HepG2 (cell line): ENCODE results near the gene ZG16B. TPM values are rescaled to one million over a fixed set of nuclear protein-coding genes. Genes with fewer than 3 reads are reported as not detected.

ENCODE experiments used
- ATAC-seq: fragments of 200-7000 bp; cut with Tn5 transposase; 3 replicates; pipeline ENCODE4 v1.9.1; 2020; ENCODE audit warnings: mild to moderate bottlenecking, moderate library complexity
- BruUV-seq: library from RNA; stranded (reverse); fragments of 400-500 nt; replicated peaks from 2 replicates; lab custom pipeline; 2021; lab: Mats Ljungman, UMichigan
- CTCF ChIA-PET: fragments of 300-600 bp; formaldehyde crosslinking; extraction: SDS; loops from one replicate; lab custom pipeline; 2021; ENCODE audit warnings: low total read pairs, inconsistent platforms, low intra/inter-chr PET ratio; lab: Yijun Ruan, JAX
- POLR2A ChIA-PET: fragments of 350-600 bp; sonication (Branson Sonifier 250); formaldehyde crosslinking; loops from one replicate; lab custom pipeline; 2020; ENCODE audit warnings: antibody characterized with exemption, inconsistent platforms; lab: Yijun Ruan, JAX
- DNase-seq: peaks from one replicate; pipeline ENCODE4 v3.0.0-alpha.2; 2015; ENCODE audit warnings: low spot score
- FAIRE-seq: peaks from 3 replicates; lab custom pipeline; 2011; peaks lifted over from hg19 to GRCh38; lab: Jason Lieb, UNC
- H2AFZ ChIP-seq: one replicate; pipeline ENCODE4 v1.6.1; 2011; ENCODE audit warnings: low read length, inconsistent platforms
- H3K27ac ChIP-seq: fragments of 300-600 bp; 3 replicates; pipeline ENCODE4 v1.8.0; 2011; ENCODE audit warnings: mixed run types, mild to moderate bottlenecking, mixed read lengths, low read length, inconsistent platforms; ENCODE audit not compliant: insufficient read depth; ENCODE audit errors: extremely low read length
- H3K27me3 ChIP-seq, 2 experiments: fragments of 200-600 bp in 1 of 2; 2 replicates in 1 of 2; 3 replicates in 1 of 2; pipeline versions ENCODE4 v1.6.0 to v1.8.0; 2011; ENCODE audit warnings: low read length in 2 of 2, mild to moderate bottlenecking in 2 of 2, moderate library complexity in 2 of 2, inconsistent platforms in 1 of 2; ENCODE audit not compliant: insufficient read depth in 2 of 2, control insufficient read depth in 1 of 2
- H3K36me3 ChIP-seq, 2 experiments: fragments of 200-600 bp in 1 of 2; replicated peaks in 1 of 2; 2 replicates in 1 of 2; 3 replicates in 1 of 2; pipeline versions ENCODE4 v1.5.1 to v1.8.0; 2011; ENCODE audit warnings: low read length in 2 of 2, inconsistent platforms in 1 of 2; ENCODE audit not compliant: insufficient read depth in 2 of 2, control insufficient read depth in 1 of 2
- H3K4me1 ChIP-seq: 2 replicates; pipeline ENCODE4 v1.5.1; 2012; ENCODE audit warnings: low read length, inconsistent platforms; ENCODE audit not compliant: insufficient read depth
- H3K4me2 ChIP-seq: 2 replicates; pipeline ENCODE4 v1.6.0; 2011; ENCODE audit warnings: low read depth, low read length, inconsistent platforms
- H3K4me3 ChIP-seq, 3 experiments: fragments of 200-600 bp in 1 of 3; sonication (generic), shearing (Covaris generic) in 1 of 3; replicated peaks in 1 of 3; 2 replicates each; pipeline ENCODE4 v1.5.1; 2011 to 2016; ENCODE audit warnings: low read length in 3 of 3, inconsistent platforms in 2 of 3, low read depth in 2 of 3, mild to moderate bottlenecking in 2 of 3, control low read depth in 1 of 3, mixed read lengths in 1 of 3; ENCODE audit not compliant: insufficient read depth in 1 of 3
- H3K79me2 ChIP-seq: one replicate; pipeline ENCODE4 v1.6.1; 2011; ENCODE audit warnings: low read length, inconsistent platforms; ENCODE audit not compliant: insufficient read depth
- H3K9ac ChIP-seq: 2 replicates; pipeline ENCODE4 v1.6.0; 2011; ENCODE audit warnings: mild to moderate bottlenecking, low read depth, low read length, inconsistent platforms; ENCODE audit not compliant: insufficient read depth
- H3K9me3 ChIP-seq: 2 replicates; pipeline ENCODE4 v1.5.1; 2012; ENCODE audit warnings: mild to moderate bottlenecking, low read length
- H4K20me1 ChIP-seq: 2 replicates; pipeline ENCODE4 v1.6.0; 2011; ENCODE audit warnings: inconsistent platforms, mild to moderate bottlenecking, low read length, moderate library complexity; ENCODE audit not compliant: insufficient read depth
- AGO2 ChIP-seq: fragments of 200-400 bp; formaldehyde crosslinking; optimal IDR thresholded peaks from 2 replicates; pipeline ENCODE3; 2017; ENCODE audit warnings: mild to moderate bottlenecking, low read depth, low read length, moderate library complexity
- ATAD3A ChIP-seq: sonication (generic); formaldehyde crosslinking; IDR thresholded peaks from 2 replicates; pipeline ENCODE4 v1.4.0; 2020; ENCODE audit warnings: missing genetic modification reagents
- CENPX ChIP-seq: sonication (generic); formaldehyde crosslinking; IDR thresholded peaks from 2 replicates; pipeline ENCODE4 v1.9.0; 2021; ENCODE audit warnings: mild to moderate bottlenecking, missing genetic modification reagents, moderate library complexity
- KAT8 ChIP-seq: IDR thresholded peaks from 2 replicates; pipeline ENCODE4 v1.6.1; 2016; ENCODE audit warnings: missing genetic modification reagents, missing compliant biosample characterization
- MEF2D ChIP-seq: sonication (generic); formaldehyde crosslinking; IDR thresholded peaks from 2 replicates; pipeline ENCODE4 v1.5.1; 2020; ENCODE audit warnings: mild to moderate bottlenecking, missing genetic modification reagents
- MYC ChIP-seq: sonication (generic); formaldehyde crosslinking; IDR thresholded peaks from 2 replicates; pipeline ENCODE4 v1.9.0; 2021; ENCODE audit warnings: missing genetic modification reagents, borderline replicate concordance
- NFIC ChIP-seq: IDR thresholded peaks from 2 replicates; pipeline ENCODE4 v1.6.1; 2012; ENCODE audit warnings: mild to moderate bottlenecking, low read length, inconsistent platforms
- PITX1 ChIP-seq: sonication (generic); formaldehyde crosslinking; IDR thresholded peaks from 2 replicates; pipeline ENCODE4 v1.5.1; 2020; ENCODE audit warnings: mild to moderate bottlenecking, missing genetic modification reagents
- PRMT3 ChIP-seq: sonication (generic); formaldehyde crosslinking; IDR thresholded peaks from 2 replicates; pipeline ENCODE4 v1.8.1; 2022; ENCODE audit warnings: low read depth, mild to moderate bottlenecking, moderate library complexity, missing genetic modification reagents, borderline replicate concordance
- SIX1 ChIP-seq: sonication (generic); formaldehyde crosslinking; IDR thresholded peaks from 2 replicates; pipeline ENCODE4 v1.4.0; 2020; ENCODE audit warnings: missing genetic modification reagents, borderline replicate concordance
- TCF7L2 ChIP-seq: IDR thresholded peaks from 2 replicates; pipeline ENCODE4 v1.6.1; 2011; ENCODE audit warnings: mild to moderate bottlenecking, low read depth, low read length, moderate library complexity
- THAP11 ChIP-seq: IDR thresholded peaks from 2 replicates; pipeline ENCODE4 v1.6.1; 2016; ENCODE audit warnings: missing biosample characterization, missing genetic modification reagents
- ZFY ChIP-seq: sonication (generic); formaldehyde crosslinking; IDR thresholded peaks from 2 replicates; pipeline ENCODE4 v1.4.0; 2020; ENCODE audit warnings: missing genetic modification reagents
- ZKSCAN5 ChIP-seq: sonication (generic); formaldehyde crosslinking; IDR thresholded peaks from 2 replicates; pipeline ENCODE4 v1.5.1; 2020; ENCODE audit warnings: mild to moderate bottlenecking, missing genetic modification reagents
- ZKSCAN8 ChIP-seq: IDR thresholded peaks from 2 replicates; pipeline ENCODE4 v1.6.1; 2016; ENCODE audit warnings: borderline replicate concordance, missing genetic modification reagents, missing compliant biosample characterization
- ZNF614 ChIP-seq: IDR thresholded peaks from 2 replicates; pipeline ENCODE4 v1.6.1; 2018; ENCODE audit warnings: missing biosample characterization, missing genetic modification reagents, inconsistent platforms, borderline replicate concordance
- ZNF672 ChIP-seq: sonication (generic); formaldehyde crosslinking; IDR thresholded peaks from 2 replicates; pipeline ENCODE4 v1.8.1; 2022; ENCODE audit warnings: missing genetic modification reagents
- WGBS: methylation state at CpG from one replicate; pipeline ENCODE4 v1.1.6; 2017; ENCODE audit warnings: low lambda C conversion rate; 5-methylcytosine and 5-hydroxymethylcytosine counted together
- in situ Hi-C: cut with HindIII; loops from 2 replicates; pipeline ENCODE4 v1.10.0; 2017; ENCODE audit warnings: low pct_unique_long_range_greater_than_20kb; ENCODE audit not compliant: extremely low pct_ligation_motif_present
- intact Hi-C: fragments of 100-400 bp; cut with micrococcal nuclease; formaldehyde crosslinking; loops from one replicate; pipeline ENCODE4 v1.10.0; 2022; ENCODE audit not compliant: unreplicated experiment
- polyA plus RNA-seq, 8 experiments: library from polyadenylated mRNA; depleted of rRNA in 3 of 8; stranded (reverse) in 7 of 8; unstranded in 1 of 8; fragments of >200 nt; fragmentation: Illumina TruSeq in 4 of 8; extraction: Trizol in 4 of 8; gene quantifications; 2 replicates each; pipeline versions ENCODE4 v1.2.1 to v1.2.3, GENCODE V29; 2011 to 2016; ENCODE audit warnings: low read depth in 4 of 8, missing spikeins in 1 of 8, mixed read lengths in 1 of 8; ENCODE audit not compliant: insufficient read depth in 1 of 8
- total RNA-seq, 5 experiments: library from RNA; depleted of rRNA; stranded (reverse); fragments of >200 nt; fragmentation: Illumina TruSeq; extraction: Trizol; gene quantifications; 2 replicates each; pipeline ENCODE4 v1.2.3, GENCODE V29; 2016; ENCODE audit warnings: low read depth in 1 of 5
- TF ChIP-seq, protein P1 (sequence below): sonication (generic); formaldehyde crosslinking; IDR thresholded peaks from 2 replicates; pipeline ENCODE4 v1.4.0; 2020; ENCODE audit warnings: missing genetic modification reagents

ZG16B gene
- total and polyA plus RNA-seq, 2 of the 13 experiments (the other 11 are each of a cell fraction or from before 2014, with no cell fraction given): 1.5 to 11.3 TPM

DNA sequence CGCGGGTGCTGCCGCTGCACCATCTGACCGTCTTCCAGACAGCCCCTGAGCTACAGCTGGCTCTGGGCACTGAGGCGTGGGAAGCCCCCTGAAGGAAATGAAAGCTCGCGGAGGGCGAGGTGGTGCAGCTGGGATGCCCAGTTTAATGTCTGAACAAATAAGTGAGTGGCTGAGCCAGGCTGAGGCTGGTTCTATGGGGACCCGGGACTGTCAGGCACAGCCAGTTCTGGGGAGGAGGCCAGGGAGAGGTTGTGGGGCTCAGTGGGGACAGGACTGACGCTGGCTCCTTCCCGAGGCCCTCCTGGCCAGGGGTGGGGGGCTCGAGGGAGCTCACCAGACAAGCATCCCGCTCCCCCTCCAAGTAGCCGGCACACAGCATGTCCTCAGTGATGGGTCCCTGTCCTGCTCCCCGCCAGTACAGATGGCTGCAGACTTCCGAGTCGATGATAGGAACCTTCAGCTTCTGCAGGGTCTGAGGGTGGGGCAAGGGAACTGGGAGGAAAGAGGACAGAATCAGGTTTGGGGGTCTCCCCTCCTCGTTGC is 23.5 kb downstream of the ZG16B start:
- Histone ChIP-seq H3K9me3 (peaks cover 6% of the 10 kb centered on the region; the same call in 1 of the 2 replicates), H3K36me3 (no peaks in the 10 kb centered on the region), H2AFZ (no peak overlapping the region), H3K4me2 (no peak overlapping the region), H3K9ac (no peak overlapping the region), H3K4me1 (peaks cover 11% of the 10 kb centered on the region), H3K79me2 (no peaks in the 10 kb centered on the region), H3K4me3 (no peak overlapping the region), H3K27me3 (peaks cover 0 to 14% of the 10 kb centered on the region in 2 experiments; a peak in 2 of 5 replicates), H3K27ac (no peak overlapping the region), H4K20me1 (no peaks in the 10 kb centered on the region)
- no TSS peak for BruUV-seq
- ChIA-PET CTCF (interaction anchor here (4.2 kb wide), 1 partner anchor 15 kb away, joined by 30 read pairs; no protein-coding TSS in a partner anchor), POLR2A (interaction anchor here (0.6 to 1.9 kb wide), 2 partner anchors 15 to 115 kb away, joined by 3 to 15 read pairs; no protein-coding TSS in a partner anchor)
- TF ChIP-seq THAP11 (CRISPR knock-in tag) (no peak), ATAD3A (CRISPR knock-in tag) (no peak), SIX1 (CRISPR knock-in tag) (no peak), PITX1 (no peak), ZKSCAN8 (CRISPR knock-in tag) (no peak), AGO2 (no peak), ZNF672 (CRISPR knock-in tag) (no peak), ZFY (no peak), PRMT3 (CRISPR knock-in tag) (no peak), TCF7L2 (no peak), CENPX (CRISPR knock-in tag) (no peak), ZKSCAN5 (no peak), MYC (CRISPR knock-in tag) (no peak), NFIC (no peak), MEF2D (CRISPR knock-in tag) (no peak), ZNF614 (CRISPR knock-in tag) (no peak), KAT8 (CRISPR knock-in tag) (no peak)
- TF ChIP-seq, protein P1, sequence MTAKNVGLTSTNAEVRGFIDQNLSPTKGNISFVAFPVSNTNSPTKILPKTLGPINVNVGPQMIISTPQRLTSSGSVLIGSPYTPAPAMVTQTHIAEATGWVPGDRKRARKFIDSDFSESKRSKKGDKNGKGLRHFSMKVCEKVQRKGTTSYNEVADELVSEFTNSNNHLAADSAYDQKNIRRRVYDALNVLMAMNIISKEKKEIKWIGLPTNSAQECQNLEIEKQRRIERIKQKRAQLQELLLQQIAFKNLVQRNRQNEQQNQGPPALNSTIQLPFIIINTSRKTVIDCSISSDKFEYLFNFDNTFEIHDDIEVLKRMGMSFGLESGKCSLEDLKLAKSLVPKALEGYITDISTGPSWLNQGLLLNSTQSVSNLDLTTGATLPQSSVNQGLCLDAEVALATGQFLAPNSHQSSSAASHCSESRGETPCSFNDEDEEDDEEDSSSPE (CRISPR knock-in tag): no peak
- WGBS: 27% methylated on average over 6 of the region's 18 CpGs
- ATAC-seq (no peak), DNase-seq (no peak), FAIRE-seq (no peak)
- intact Hi-C loops: loop anchor here (1.0 to 2.0 kb wide), 2 partner anchors 15 kb away; no protein-coding TSS in a partner anchor
- in situ Hi-C loops: no loop called here
